OCI-LY3 (cell line): ENCODE measurements around the gene USP3.

ENCODE experiments used
- H2AFZ ChIP-seq: fragments of 200-600, 300-600 bp; shearing (Covaris generic); 2 replicates; pipeline ENCODE4 v1.6.0; 2014; ENCODE audit warnings: antibody characterized with exemption, low read depth, low read length
- H3K27ac ChIP-seq: fragments of 200-600, 300-600 bp; sonication (generic); 2 replicates; pipeline ENCODE4 v1.5.1; 2014; ENCODE audit warnings: mild to moderate bottlenecking, low read length, moderate library complexity, mixed read lengths
- H3K27me3 ChIP-seq: fragments of 200-600, 300-600 bp; sonication (generic); 2 replicates; pipeline ENCODE4 v1.6.1; 2014; ENCODE audit warnings: low read depth, low read length, mixed read lengths
- H3K36me3 ChIP-seq: fragments of 200-600, 300-600 bp; sonication (generic); replicated peaks from 2 replicates; pipeline ENCODE3; 2014; ENCODE audit warnings: low read depth, low read length, mixed read lengths
- H3K4me1 ChIP-seq: fragments of 300-600, 200-600 bp; sonication (generic); 2 replicates; pipeline ENCODE4 v1.6.1; 2014; ENCODE audit warnings: low read length, mixed read lengths
- H3K4me2 ChIP-seq: fragments of 200-600, 300-600 bp; sonication (generic); 2 replicates; pipeline ENCODE4 v1.6.1; 2014; ENCODE audit warnings: low read length, mixed read lengths
- H3K4me3 ChIP-seq: fragments of 300-600, 200-600 bp; sonication (generic); 2 replicates; pipeline ENCODE4 v1.5.1; 2014; ENCODE audit warnings: antibody characterized with exemption, mild to moderate bottlenecking, low read length, moderate library complexity
- H3K79me2 ChIP-seq: fragments of 300-600, 200-600 bp; shearing (Covaris generic); 2 replicates; pipeline ENCODE4 v1.6.1; 2014; ENCODE audit warnings: mild to moderate bottlenecking, low read length, mixed read lengths
- H3K9ac ChIP-seq: fragments of 300-600, 200-600 bp; shearing (Covaris generic); 2 replicates; pipeline ENCODE4 v1.6.0; 2014; ENCODE audit warnings: mild to moderate bottlenecking, low read length, moderate library complexity
- H3K9me3 ChIP-seq: fragments of 200-600, 300-600 bp; shearing (Covaris generic); 2 replicates; pipeline ENCODE4 v1.6.1; 2014; ENCODE audit warnings: low read length, mixed read lengths; ENCODE audit not compliant: insufficient read depth
- H4K20me1 ChIP-seq: fragments of 200-600, 300-600 bp; sonication (generic); 2 replicates; pipeline ENCODE4 v1.6.1; 2016; ENCODE audit warnings: low read length, mixed read lengths; ENCODE audit not compliant: insufficient read depth
- CTCF ChIP-seq: fragments of 200-600, 300-600 bp; sonication (generic); IDR thresholded peaks from 2 replicates; pipeline ENCODE4 v1.5.1; 2014; ENCODE audit warnings: antibody characterized with exemption, low read length, low read depth
- EZH2phosphoT487 ChIP-seq: fragments of 200-600 bp; shearing (Covaris generic); IDR thresholded peaks from 2 replicates; pipeline ENCODE4 v1.6.1; 2018; ENCODE audit warnings: antibody characterized with exemption, mixed run types, low read depth

USP3 gene

GRCh38 chr15:63539521-63539920, 35.1 kb downstream of the USP3 start:
- Histone ChIP-seq H3K9me3 (no peaks in the 10 kb centered on the region), H3K27me3 (no peaks in the 10 kb centered on the region), H3K27ac (no peak overlapping the region), H3K4me1 (peaks cover 32% of the 10 kb centered on the region), H3K36me3 (peaks cover 24% of the 10 kb centered on the region), H3K4me2 (no peak overlapping the region), H3K79me2 (peaks cover 45% of the 10 kb centered on the region), H4K20me1 (peaks cover 44% of the 10 kb centered on the region), H3K9ac (no peak overlapping the region), H2AFZ (no peak overlapping the region), H3K4me3 (no peak overlapping the region)
- no peak for TF ChIP-seq CTCF
- no peak for TF ChIP-seq EZH2phosphoT487

- Histone ChIP-seq H3K9me3 (no peaks in the 10 kb centered on the region), H3K79me2 (peaks cover 46% of the 10 kb centered on the region), H4K20me1 (peaks cover 46% of the 10 kb centered on the region), H3K4me3 (no peak overlapping the region), H3K36me3 (peaks cover 24% of the 10 kb centered on the region), H3K4me2 (no peak overlapping the region), H3K27me3 (no peaks in the 10 kb centered on the region), H3K4me1 (peaks cover 32% of the 10 kb centered on the region), H3K27ac (no peak overlapping the region), H3K9ac (no peak overlapping the region), H2AFZ (no peak overlapping the region)
- TF ChIP-seq EZH2phosphoT487 (no peak), CTCF (no peak)
Observed at GRCh38 chr15:63539998-63540397, 35.6 kb downstream of the USP3 start.

GRCh38 chr15:63540449-63540848, 36.1 kb downstream of the USP3 start:
- H4K20me1 ChIP-seq = peaks cover 45% of the 10 kb centered on the region
- TF ChIP-seq CTCF = no peak
- TF ChIP-seq EZH2phosphoT487 = no peak
- no peak overlapping the region for H3K27ac ChIP-seq
- peaks cover 24% of the 10 kb centered on the region for H3K36me3 ChIP-seq
- H3K9me3 ChIP-seq = no peaks in the 10 kb centered on the region
- H3K4me3 ChIP-seq = no peak overlapping the region
- H3K79me2 ChIP-seq = peaks cover 46% of the 10 kb centered on the region
- no peak overlapping the region for H2AFZ ChIP-seq
- H3K4me1 ChIP-seq = peaks cover 28% of the 10 kb centered on the region
- H3K27me3 ChIP-seq = no peaks in the 10 kb centered on the region
- no peak overlapping the region for H3K9ac ChIP-seq
- no peak overlapping the region for H3K4me2 ChIP-seq

GRCh38 chr15:63544258-63545026, 40.0 kb downstream of the USP3 start:
- no peaks in the 10 kb centered on the region for H3K27me3 ChIP-seq
- peak overlapping the region; percentile 21; the same call in 1 of the 2 replicates for H3K4me3 ChIP-seq
- peaks cover 16% of the 10 kb centered on the region for H3K36me3 ChIP-seq
- no peaks in the 10 kb centered on the region for H3K9me3 ChIP-seq
- no peak overlapping the region for H3K9ac ChIP-seq
- H3K4me2 ChIP-seq = peak overlapping the region; percentile 64
- peaks cover 39% of the 10 kb centered on the region for H3K79me2 ChIP-seq
- peaks cover 18% of the 10 kb centered on the region for H3K4me1 ChIP-seq
- peak overlapping the region; percentile 31; the same call in 1 of the 2 replicates for H3K27ac ChIP-seq
- H2AFZ ChIP-seq = no peak overlapping the region
- H4K20me1 ChIP-seq = peaks cover 34% of the 10 kb centered on the region
- TF ChIP-seq EZH2phosphoT487 (no peak), CTCF (no peak)
